DND-41 (cell line): ENCODE results near the gene OCSTAMP.

Experiments used
- ATAC-seq: fragments of 200-7000 bp; cut with Tn5 transposase; 3 replicates; pipeline ENCODE4 v1.9.1; 2021; ENCODE audit warnings: low read depth; ENCODE audit not compliant: insufficient read depth
- DNase-seq: peaks from one replicate; pipeline ENCODE4 v3.0.0-alpha.2; 2020
- H2AFZ ChIP-seq: 2 replicates; pipeline ENCODE4 v1.6.0; 2012; ENCODE audit warnings: low read depth, low read length
- H3K27ac ChIP-seq: 2 replicates; pipeline ENCODE4 v1.5.1; 2012; ENCODE audit warnings: low read length, inconsistent platforms
- H3K27me3 ChIP-seq: fragments of 200-600 bp; sonication (generic); 2 replicates; pipeline ENCODE4 v1.6.0; 2012; ENCODE audit warnings: low read length, mild to moderate bottlenecking, inconsistent platforms; ENCODE audit not compliant: insufficient read depth, poor library complexity
- H3K36me3 ChIP-seq: 2 replicates; pipeline ENCODE4 v1.5.1; 2012; ENCODE audit warnings: low read length, inconsistent platforms; ENCODE audit not compliant: insufficient read depth
- H3K4me1 ChIP-seq: 2 replicates; pipeline ENCODE4 v1.5.1; 2012; ENCODE audit warnings: mild to moderate bottlenecking, low read length; ENCODE audit not compliant: insufficient read depth
- H3K4me2 ChIP-seq: 2 replicates; pipeline ENCODE4 v1.6.0; 2012; ENCODE audit warnings: mild to moderate bottlenecking, moderate library complexity, low read length, inconsistent platforms; ENCODE audit not compliant: insufficient read depth
- H3K4me3 ChIP-seq, 2 experiments: fragments of 200-600 bp in 1 of 2; shearing (Covaris generic) in 1 of 2; 2 replicates each; pipeline ENCODE4 v1.5.1; 2012 to 2016; ENCODE audit warnings: inconsistent platforms in 2 of 2, low read length in 2 of 2, mild to moderate bottlenecking in 2 of 2, low read depth in 1 of 2, moderate library complexity in 1 of 2
- H3K79me2 ChIP-seq: 2 replicates; pipeline ENCODE4 v1.6.0; 2012; ENCODE audit warnings: low read length, inconsistent platforms; ENCODE audit not compliant: insufficient read depth
- H3K9ac ChIP-seq: 2 replicates; pipeline ENCODE4 v1.6.0; 2012; ENCODE audit warnings: low read depth, mild to moderate bottlenecking, inconsistent platforms, low read length, moderate library complexity
- H3K9me3 ChIP-seq: 2 replicates; pipeline ENCODE4 v1.5.1; 2012; ENCODE audit warnings: low read length, moderate library complexity, mild to moderate bottlenecking, inconsistent platforms; ENCODE audit not compliant: insufficient read depth, severe bottlenecking
- H4K20me1 ChIP-seq: 2 replicates; pipeline ENCODE4 v1.6.0; 2012; ENCODE audit warnings: low read length; ENCODE audit not compliant: insufficient read depth
- CTCF ChIP-seq: IDR thresholded peaks from 2 replicates; pipeline ENCODE4 v1.5.1; 2012; ENCODE audit warnings: borderline replicate concordance, low read length, moderate library complexity, mild to moderate bottlenecking; ENCODE audit not compliant: poor library complexity, severe bottlenecking; ENCODE audit errors: extremely low read depth
- EZH2 ChIP-seq: IDR thresholded peaks from 3 replicates; pipeline ENCODE4 v1.6.1; 2012; ENCODE audit warnings: borderline replicate concordance, low read depth, mild to moderate bottlenecking, moderate library complexity, low read length, inconsistent platforms; ENCODE audit not compliant: severe bottlenecking

The OCSTAMP gene

GRCh38 chr20:46576774-46577395 is 26.4 kb upstream of the OCSTAMP start:
- H4K20me1 ChIP-seq = 0 out of 2 replicates have a peak, but pooled peaks cover 3% of the 10 kb centered on the region
- DNase-seq = no peak
- H3K4me3 ChIP-seq = no peak overlapping the region

DNA sequence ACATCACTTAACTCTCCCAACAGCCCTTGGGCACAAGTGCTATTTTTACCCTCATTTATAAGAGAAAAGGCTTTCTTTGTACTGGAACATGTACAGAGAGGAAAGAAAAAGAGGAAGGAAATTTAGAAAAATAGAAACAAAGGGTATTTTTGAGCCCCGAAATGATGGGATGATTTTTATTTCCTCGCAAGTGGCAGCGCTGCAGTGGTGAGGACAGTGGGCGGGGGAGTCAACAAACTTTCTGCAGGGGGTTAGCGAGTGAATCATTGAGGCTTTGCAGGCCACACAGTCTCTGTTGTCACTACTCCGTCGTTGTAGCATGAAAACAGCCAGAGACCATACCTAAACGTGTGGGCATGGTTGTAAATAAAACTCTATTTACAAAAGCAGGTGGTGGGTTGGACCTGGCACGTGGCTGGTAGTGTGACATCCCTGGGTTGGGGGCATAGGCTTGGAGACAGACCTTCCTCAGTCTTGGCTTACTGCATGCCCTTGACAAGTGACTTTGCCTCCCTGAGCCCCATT is 25.5 kb upstream of the OCSTAMP start:
- Histone ChIP-seq H3K79me2 (no peaks in the 10 kb centered on the region), H3K4me1 (no peaks in the 10 kb centered on the region), H3K9ac (no peak overlapping the region), H3K36me3 (no peaks in the 10 kb centered on the region), H3K4me2 (no peak overlapping the region), H3K4me3 (no peak overlapping the region), H3K9me3 (peaks cover 4% of the 10 kb centered on the region), H4K20me1 (0 out of 2 replicates have a peak, but pooled peaks cover 3% of the 10 kb centered on the region), H3K27me3 (peaks cover 4% of the 10 kb centered on the region), H3K27ac (no peak overlapping the region), H2AFZ (no peak overlapping the region)
- ATAC-seq = no peak
- DNase-seq = no peak
- no peak for TF ChIP-seq EZH2
- TF ChIP-seq CTCF = no peak

More at GRCh38 chr20:46576774-46577395, 26.4 kb upstream of the OCSTAMP start:
- Histone ChIP-seq H3K4me1 (no peaks in the 10 kb centered on the region), H3K79me2 (no peaks in the 10 kb centered on the region), H3K4me2 (no peak overlapping the region), H3K9ac (no peak overlapping the region), H3K9me3 (peaks cover 4% of the 10 kb centered on the region), H3K36me3 (no peaks in the 10 kb centered on the region), H3K27me3 (peaks cover 2% of the 10 kb centered on the region), H2AFZ (no peak overlapping the region), H3K27ac (no peak overlapping the region)
- TF ChIP-seq CTCF (no peak), EZH2 (no peak)
- no peak for ATAC-seq

GRCh38 chr20:46575394-46575793 is 24.9 kb upstream of the OCSTAMP start:
- DNase-seq (no peak), ATAC-seq (no peak)
- Histone ChIP-seq H3K27ac (no peak overlapping the region), H3K4me1 (no peaks in the 10 kb centered on the region), H3K9me3 (no peaks in the 10 kb centered on the region), H2AFZ (no peak overlapping the region), H3K36me3 (no peaks in the 10 kb centered on the region), H3K27me3 (peaks cover 6% of the 10 kb centered on the region), H4K20me1 (0 out of 2 replicates have a peak, but pooled peaks cover 3% of the 10 kb centered on the region), H3K4me2 (no peak overlapping the region), H3K9ac (no peak overlapping the region), H3K79me2 (no peaks in the 10 kb centered on the region), H3K4me3 (no peak overlapping the region)
- TF ChIP-seq CTCF (no peak), EZH2 (no peak)
